GM18508 (cell line): ENCODE data around the gene GABRG3.

Experiments
- ATAC-seq: cut with Tn5 transposase; IDR thresholded peaks from one replicate; pipeline ENCODE4 v1.9.1; 2021; ENCODE audit warnings: moderate number of reproducible peaks; ENCODE audit not compliant: insufficient read depth, unreplicated experiment

Gene GABRG3

GRCh38 chr15:27530994-27531393 is 560.0 kb downstream of the GABRG3 start:
- ATAC-seq, result no peak

DNA sequence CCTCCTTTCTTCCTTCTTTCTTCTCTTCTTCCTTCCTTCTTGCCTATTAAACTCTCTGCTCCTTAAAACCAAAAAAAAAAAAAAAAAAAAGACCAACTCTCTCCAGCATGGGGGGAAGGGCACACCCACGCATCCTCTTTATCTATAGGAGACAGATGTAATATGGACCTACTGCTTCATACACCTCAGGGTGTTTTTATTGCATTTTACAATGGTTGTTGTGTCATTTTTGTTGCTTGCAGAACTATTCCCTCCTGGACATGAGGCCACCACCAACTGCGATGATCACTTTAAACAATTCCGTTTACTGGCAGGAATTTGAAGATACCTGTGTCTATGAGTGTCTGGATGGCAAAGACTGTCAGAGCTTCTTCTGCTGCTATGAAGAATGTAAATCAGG is 561.4 kb downstream of the GABRG3 start:
- ATAC-seq, result no peak

GRCh38 chr15:27535445-27536129 is 564.6 kb downstream of the GABRG3 start:
- no peak for ATAC-seq

DNA sequence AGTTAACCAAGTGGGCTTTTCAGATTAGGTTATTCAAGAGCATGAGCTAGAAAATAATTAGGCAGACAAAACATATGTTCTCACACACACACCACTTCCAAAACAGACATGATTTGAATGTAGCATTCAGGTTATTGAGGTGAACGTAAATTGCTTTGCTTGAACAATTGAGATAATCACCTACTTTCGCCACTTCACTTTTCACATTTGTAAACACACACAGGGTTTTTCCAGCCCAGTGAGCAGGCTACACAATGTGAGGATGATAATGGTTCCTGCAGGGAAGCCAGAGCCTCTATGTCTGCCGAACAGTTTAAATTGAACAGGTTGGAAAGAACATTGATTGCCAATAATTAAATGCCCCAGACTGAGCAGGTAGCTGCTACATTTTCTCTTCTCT is 567.3 kb downstream of the GABRG3 start:
- no peak for ATAC-seq

DNA sequence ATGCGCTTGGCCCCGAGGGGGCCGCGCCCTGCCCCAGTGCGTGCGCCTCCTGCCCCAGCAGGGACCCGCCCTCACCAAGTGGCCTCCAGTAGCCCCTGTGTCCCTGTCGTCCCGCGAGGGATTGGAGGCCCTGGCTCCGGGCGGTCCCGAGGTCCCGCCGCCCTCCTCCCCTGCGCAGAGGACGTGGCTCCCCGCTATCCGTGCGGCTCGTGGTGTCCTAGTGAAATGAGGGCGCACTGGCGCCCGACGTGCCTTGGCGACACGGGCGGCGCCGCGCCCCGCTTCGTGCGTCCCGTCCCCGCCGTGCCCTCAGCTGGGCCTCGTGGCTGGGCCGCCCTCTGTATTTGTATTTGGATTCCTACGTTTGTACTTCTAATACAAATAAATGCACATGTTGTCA is 570.6 kb downstream of the GABRG3 start:
- no peak for ATAC-seq

DNA sequence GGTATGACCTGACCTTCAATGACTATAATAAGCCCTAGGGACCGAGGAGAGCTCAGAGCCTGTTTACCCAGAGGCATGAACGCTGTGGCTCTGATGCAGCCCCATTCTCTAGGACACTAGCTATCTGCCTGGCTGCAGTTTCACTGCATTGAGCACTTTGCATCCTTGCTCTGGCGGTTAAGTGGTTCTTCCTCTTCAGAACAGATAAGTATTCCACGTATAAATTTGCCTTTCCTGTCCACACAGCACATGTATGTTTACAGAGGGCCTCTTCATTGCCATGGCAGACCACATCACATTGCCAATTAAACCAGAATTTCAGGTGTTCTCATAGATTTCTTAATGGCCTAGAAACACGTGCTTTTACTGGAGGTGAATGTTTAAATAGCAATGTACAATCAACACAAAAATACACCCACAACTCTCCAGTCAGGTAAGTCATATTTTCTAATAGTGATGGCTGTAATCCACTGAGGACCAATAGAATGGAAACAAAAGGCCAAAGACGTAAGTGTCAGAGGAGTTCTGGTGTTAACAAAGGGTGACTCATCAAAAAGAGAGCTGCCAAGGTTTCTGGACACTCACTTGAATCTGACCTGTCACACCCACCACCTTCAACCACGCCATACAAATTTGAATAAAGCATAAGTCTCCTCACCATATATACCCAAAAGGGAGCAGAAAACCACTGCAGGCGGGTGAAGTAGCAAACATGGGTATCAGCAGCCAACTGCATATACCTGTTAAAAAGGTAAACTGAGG is 574.7 kb downstream of the GABRG3 start:
- ATAC-seq, result no peak

- no peak for ATAC-seq
These were observed 578.8 kb downstream of the GABRG3 start for GRCh38 chr15:27549746-27550145.

DNA sequence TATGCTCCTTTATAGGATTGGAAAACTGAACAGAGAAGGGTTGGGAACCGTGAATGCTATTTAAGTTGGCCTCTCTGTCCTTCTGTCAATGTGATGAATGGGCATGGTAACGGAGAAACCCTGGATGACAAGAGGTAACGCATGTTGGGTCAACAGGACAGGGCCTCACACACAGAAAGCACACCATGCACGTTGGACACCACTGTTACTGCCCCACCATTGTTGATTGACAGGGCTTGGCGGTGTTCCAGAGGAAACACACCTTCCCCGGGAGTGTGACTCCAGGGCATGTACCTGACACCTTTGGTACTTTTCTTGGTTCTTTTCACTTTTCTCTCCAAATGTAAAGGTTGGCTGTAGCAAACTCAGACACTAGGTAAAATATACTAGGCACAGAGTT is 579.7 kb downstream of the GABRG3 start:
- no peak for ATAC-seq

DNA sequence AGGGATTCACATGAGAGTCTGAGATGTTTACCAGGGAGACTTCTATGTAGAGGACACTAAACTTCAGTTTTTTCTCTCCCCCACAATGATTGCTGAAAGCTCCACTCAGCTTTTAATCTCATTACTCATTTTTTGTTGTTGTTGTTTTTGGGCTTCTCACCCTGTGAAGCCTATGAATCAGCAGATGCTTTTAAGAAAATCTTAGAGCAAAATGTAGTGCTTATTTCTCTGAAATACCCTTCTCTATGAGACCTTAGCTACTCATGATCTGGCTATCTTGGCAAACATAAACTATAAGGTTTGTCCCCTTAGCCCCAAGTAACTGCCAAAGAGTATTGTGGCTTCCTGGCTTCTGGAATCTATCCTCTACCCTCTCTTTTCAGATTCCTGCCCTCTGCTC is 590.8 kb downstream of the GABRG3 start:
- no peak for ATAC-seq

DNA sequence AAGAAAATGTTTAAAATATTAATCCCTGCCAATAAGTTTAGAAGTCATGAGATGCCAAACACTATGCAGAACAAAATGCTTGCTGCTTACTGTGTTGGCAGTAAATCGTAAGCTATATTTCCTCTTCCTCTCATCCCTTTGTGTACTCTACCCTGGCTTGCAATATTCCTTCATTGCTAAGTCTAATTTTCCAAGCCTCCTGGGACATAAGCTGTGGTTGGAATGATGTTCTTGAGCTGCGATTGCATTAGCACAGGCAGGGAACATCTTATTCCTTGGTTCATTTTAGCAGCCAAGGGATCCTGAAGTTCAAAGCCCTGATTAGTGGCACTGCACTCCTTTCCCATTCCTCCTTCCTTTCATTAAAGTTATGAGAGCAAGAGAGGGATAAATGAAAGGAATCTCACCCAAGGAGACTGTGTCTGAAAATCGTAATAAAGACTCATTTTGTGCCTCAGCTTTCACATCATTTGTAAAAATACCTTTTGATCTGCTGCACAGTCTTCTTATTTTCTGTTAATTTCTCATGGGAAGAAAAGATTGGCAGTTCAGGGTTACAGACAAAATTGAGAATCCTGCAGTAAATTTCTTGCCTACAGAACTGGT is 592.9 kb downstream of the GABRG3 start:
- ATAC-seq, result no peak

GRCh38 chr15:27564656-27565055 is 593.7 kb downstream of the GABRG3 start:
- no peak for ATAC-seq

DNA sequence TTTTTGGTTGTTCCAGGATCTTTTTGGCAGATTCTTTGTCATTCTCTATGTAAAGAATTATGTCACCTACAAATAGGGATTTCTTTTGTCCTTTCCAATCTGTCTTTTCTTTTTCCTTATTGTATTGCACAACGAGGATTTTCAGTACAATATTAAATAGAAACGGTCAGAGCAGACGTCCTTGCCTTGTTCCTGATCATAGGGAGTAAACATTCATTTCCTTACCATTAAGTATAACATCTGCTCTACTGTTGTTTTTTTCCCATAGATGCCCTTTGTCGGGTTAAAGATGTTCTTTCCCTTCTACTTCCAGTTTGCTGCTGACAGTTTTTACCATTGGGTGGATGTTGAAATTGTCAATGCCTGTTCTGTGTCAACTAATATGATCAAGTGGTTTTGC is 599.8 kb downstream of the GABRG3 start:
- no peak for ATAC-seq

DNA sequence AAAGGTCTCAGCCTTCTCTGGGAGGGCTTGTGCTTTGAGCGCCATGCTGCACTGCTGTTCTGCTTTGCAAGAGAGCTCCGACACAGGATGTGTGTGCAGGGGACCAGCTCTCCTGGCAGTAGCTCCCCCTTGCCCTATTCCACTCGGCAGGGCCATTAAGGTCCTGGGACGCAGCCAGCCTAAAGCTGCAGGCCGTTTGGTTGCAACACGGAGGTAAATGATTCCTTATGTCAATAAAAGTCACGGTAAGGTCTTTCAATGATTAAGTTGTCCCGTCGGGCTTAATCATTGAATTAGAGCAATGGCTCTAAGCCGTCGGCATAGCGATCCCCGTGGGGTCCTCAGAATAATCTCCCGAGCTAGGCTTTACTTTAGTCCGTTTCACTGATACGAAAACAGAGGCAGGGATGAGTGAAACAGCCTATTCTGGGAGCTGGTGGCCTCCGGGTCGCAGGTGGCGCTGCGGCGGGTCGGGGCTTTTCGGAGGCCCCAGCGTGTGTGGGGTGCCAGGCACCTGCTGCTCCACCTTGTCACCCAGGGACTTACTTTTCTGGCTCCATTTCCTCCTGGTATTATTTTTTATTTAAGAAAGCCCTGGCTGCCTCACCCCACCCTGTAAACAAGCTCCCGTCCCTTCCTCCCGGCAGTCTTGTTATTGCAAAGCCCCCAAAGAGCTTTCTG is 603.0 kb downstream of the GABRG3 start:
- ATAC-seq, result no peak

DNA sequence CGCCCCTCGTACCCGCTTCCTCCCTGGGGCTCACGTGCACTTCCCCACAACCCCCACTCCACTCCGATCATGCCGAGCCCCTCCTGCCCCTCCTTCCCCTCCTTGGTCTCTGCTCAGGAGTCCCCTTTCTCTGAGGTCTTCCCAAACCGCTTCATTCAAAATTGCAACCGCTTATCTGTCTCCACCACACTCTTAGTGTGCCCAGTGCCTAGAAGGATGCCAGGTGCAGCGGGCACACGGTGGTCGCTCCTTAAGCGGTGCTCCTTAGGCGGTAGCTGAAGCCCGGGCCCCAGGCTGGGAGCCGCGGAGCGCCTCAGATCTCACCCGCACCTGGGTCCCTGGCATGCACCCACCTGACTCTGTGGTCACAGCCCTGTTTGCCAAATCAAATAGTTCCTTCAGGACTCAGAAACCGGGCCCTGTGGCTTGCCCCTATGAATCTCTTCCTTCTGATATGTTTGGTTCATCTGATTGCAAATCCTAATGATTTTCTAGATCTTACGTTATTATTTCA is 603.6 kb downstream of the GABRG3 start:
- ATAC-seq, result no peak

GRCh38 chr15:27575521-27575920 is 604.5 kb downstream of the GABRG3 start:
- ATAC-seq, result no peak

- ATAC-seq, result no peak
These were observed 605.6 kb downstream of the GABRG3 start for GRCh38 chr15:27576576-27576975.

DNA sequence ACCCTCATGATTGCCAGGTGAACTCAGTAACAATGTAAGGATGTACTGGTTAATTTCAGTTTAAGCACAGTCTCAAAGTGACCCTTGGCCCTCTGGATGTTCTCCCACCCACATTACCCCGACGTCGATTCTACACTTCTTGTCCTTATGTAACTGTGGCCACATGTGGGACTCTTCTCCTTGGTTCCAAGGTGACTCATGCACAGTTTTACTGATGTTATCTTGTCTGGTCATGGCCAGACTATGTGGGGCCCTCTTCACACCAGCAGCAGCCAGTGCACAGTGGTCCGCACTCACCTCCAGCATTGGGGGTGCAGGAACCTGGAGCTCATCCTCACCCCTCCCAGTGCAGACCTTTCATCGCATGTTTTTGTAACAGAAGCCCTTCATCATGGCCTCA is 608.8 kb downstream of the GABRG3 start:
- no peak for ATAC-seq

GRCh38 chr15:27582726-27583410 is 611.9 kb downstream of the GABRG3 start:
- no peak for ATAC-seq

- no peak for ATAC-seq
These were observed 612.7 kb downstream of the GABRG3 start for GRCh38 chr15:27583651-27584050.

GRCh38 chr15:27585041-27585640 is 614.2 kb downstream of the GABRG3 start:
- ATAC-seq, result no peak
